ENCODE measurements around the gene C4B.
"Not testable (repeated sequence)": the region's sequence is repeated elsewhere in the genome, so short reads cannot be mapped to it uniquely, and the experiment has no call there.

GRCh38 chr6:32041050-32041321 lies 26.4 kb downstream of the C4B start:
- not testable (repeated sequence) for TF ChIP-seq CAMTA2 (CRISPR knock-in tag; conservative IDR thresholded peaks at IDR 0.05); POLR2A (conservative IDR thresholded peaks at IDR 0.05); THAP7 (CRISPR knock-in tag; IDR thresholded peaks at IDR 0.05); MECOM (CRISPR knock-in tag; IDR thresholded peaks at IDR 0.05); CTCF (IDR thresholded peaks at IDR 0.05 in 2 of 3, conservative IDR thresholded peaks at IDR 0.05 in 1 of 3; ENCODE audit: insufficient read depth in 2 of 3, low read depth in 1 of 3, low read length in 3 of 3); ZNF511 (CRISPR knock-in tag; IDR thresholded peaks at IDR 0.05); SETDB1 (IDR thresholded peaks at IDR 0.05; ENCODE audit: low read length); KDM1A (IDR thresholded peaks at IDR 0.05); MYBL2 (IDR thresholded peaks at IDR 0.05; ENCODE audit: low read depth); MYBL2 (CRISPR knock-in tag; IDR thresholded peaks at IDR 0.05; ENCODE audit: borderline replicate concordance); FOXM1 (IDR thresholded peaks at IDR 0.05; ENCODE audit: low read depth); FOXM1 (CRISPR knock-in tag; IDR thresholded peaks at IDR 0.05; ENCODE audit: low read depth); ATF3 (IDR thresholded peaks at IDR 0.05); ATF3 (CRISPR knock-in tag; conservative IDR thresholded peaks at IDR 0.05); MAZ (CRISPR knock-in tag; conservative IDR thresholded peaks at IDR 0.05 in 1 of 2, IDR thresholded peaks at IDR 0.05 in 1 of 2); FOXK2 (conservative IDR thresholded peaks at IDR 0.05 in 1 of 2, IDR thresholded peaks at IDR 0.05 in 1 of 2; ENCODE audit: low read depth in 2 of 2); JUND (IDR thresholded peaks at IDR 0.05; ENCODE audit: borderline replicate concordance, low read depth, low read length); JUND (tag; IDR thresholded peaks at IDR 0.05; ENCODE audit: borderline replicate concordance, low read depth, low read length)

Measured in K562 (cell line).